Placental pericyte (primary cell): ENCODE measurements around the gene CDY1B. TPM values are rescaled to one million over a fixed set of nuclear protein-coding genes. Genes with fewer than 3 reads are reported as not detected.

Experiments used
- total RNA-seq: library from RNA; depleted of rRNA; stranded (reverse); fragments of >200 nt; gene quantifications from 2 replicates; pipeline ENCODE4 v1.2.3, GENCODE V29; 2012

CDY1B gene
- total RNA-seq: not detected in 2 replicates

GRCh38 chrY:24047919-24048318, at the start of gene CDY1B:
Gene CDY1B, minus strand, starts transcription at chrY:24048019. Its CDS starts 331 bp downstream, at chrY:24047688.

